ENCODE results near the gene AADAT.
A peak's percentile ranks its signal among the peaks of the same experiment; 100 is the strongest.
"Not testable (repeated sequence)": the region's sequence is repeated elsewhere in the genome, so short reads cannot be mapped to it uniquely, and the experiment has no call there.

Gene AADAT

DNA sequence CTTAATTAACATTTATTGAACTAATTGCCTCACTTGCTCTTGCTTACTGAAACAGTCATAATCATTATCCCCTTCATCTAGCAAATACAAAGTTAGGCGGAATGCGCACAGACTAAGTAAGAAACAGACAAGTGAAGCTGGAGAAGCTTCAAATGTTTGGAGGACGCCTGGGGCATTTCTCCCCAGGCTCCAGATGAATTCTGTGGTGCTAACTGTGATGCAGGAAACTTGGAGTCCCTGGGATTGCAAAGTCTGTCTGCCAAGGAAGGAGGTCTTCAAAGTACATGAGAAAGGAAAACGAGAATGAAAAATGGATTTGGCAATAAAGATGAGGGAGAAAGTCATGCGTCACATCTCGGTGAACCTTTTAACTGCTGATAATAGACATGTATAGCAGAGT is 40.0 kb downstream of the AADAT start:
- Histone ChIP-seq H3K27ac (ENCODE audit: low read depth, low read length) (no peak overlapping the region), H3K36me3 (ENCODE audit: insufficient read depth, low read length) (no peaks in the 10 kb centered on the region), H3K4me1 (ENCODE audit: insufficient read depth, low read length) (no peaks in the 10 kb centered on the region), H3K9ac (ENCODE audit: low read length) (no peak overlapping the region), H3K9me3 (ENCODE audit: low read length) (no peaks in the 10 kb centered on the region), H3K27me3 (ENCODE audit: control insufficient read depth in 1 of 2, insufficient read depth in 2 of 2, low read length in 2 of 2) (no peaks in the 10 kb centered on the region), H3K4me3 (ENCODE audit: low read depth in 1 of 2, low read length in 2 of 2) (no peak overlapping the region)

GRCh38 chr4:170047771-170048354 is 41.9 kb downstream of the AADAT start:
- no peak overlapping the region for H3K9ac ChIP-seq (ENCODE audit: low read length)
- no peak overlapping the region for H3K27ac ChIP-seq (ENCODE audit: low read depth, low read length)
- no peak overlapping the region for H3K4me3 ChIP-seq (ENCODE audit: low read depth in 1 of 2, low read length in 2 of 2)
- H3K9me3 ChIP-seq (ENCODE audit: low read length), result no peaks in the 10 kb centered on the region
- H3K27me3 ChIP-seq (ENCODE audit: control insufficient read depth in 1 of 2, insufficient read depth in 2 of 2, low read length in 2 of 2), result no peaks in the 10 kb centered on the region
- H3K4me1 ChIP-seq (ENCODE audit: insufficient read depth, low read length), result no peaks in the 10 kb centered on the region
- no peaks in the 10 kb centered on the region for H3K36me3 ChIP-seq (ENCODE audit: insufficient read depth, low read length)

- not testable (repeated sequence) for H3K27me3 ChIP-seq (ENCODE audit: control insufficient read depth in 1 of 2, insufficient read depth in 2 of 2, low read length in 2 of 2); H3K36me3 ChIP-seq (ENCODE audit: insufficient read depth, low read length); H3K9ac ChIP-seq (ENCODE audit: low read length); H3K9me3 ChIP-seq (ENCODE audit: low read length); H3K4me3 ChIP-seq (ENCODE audit: low read depth in 1 of 2, low read length in 2 of 2); H3K4me1 ChIP-seq (ENCODE audit: insufficient read depth, low read length); H3K27ac ChIP-seq (ENCODE audit: low read depth, low read length)
Observed at GRCh38 chr4:170046156-170046555, 43.6 kb downstream of the AADAT start.

- Histone ChIP-seq H3K9ac (ENCODE audit: low read length) (no peak overlapping the region), H3K36me3 (ENCODE audit: insufficient read depth, low read length) (no peaks in the 10 kb centered on the region), H3K4me1 (ENCODE audit: insufficient read depth, low read length) (no peaks in the 10 kb centered on the region), H3K27ac (ENCODE audit: low read depth, low read length) (no peak overlapping the region), H3K9me3 (ENCODE audit: low read length) (no peaks in the 10 kb centered on the region), H3K27me3 (ENCODE audit: control insufficient read depth in 1 of 2, insufficient read depth in 2 of 2, low read length in 2 of 2) (no peaks in the 10 kb centered on the region), H3K4me3 (ENCODE audit: low read depth in 1 of 2, low read length in 2 of 2) (no peak overlapping the region)
Observed at GRCh38 chr4:170040031-170040680, 49.6 kb downstream of the AADAT start.

GRCh38 chr4:170038769-170039168 is 51.0 kb downstream of the AADAT start:
- no peaks in the 10 kb centered on the region for H3K27me3 ChIP-seq (ENCODE audit: control insufficient read depth in 1 of 2, insufficient read depth in 2 of 2, low read length in 2 of 2)
- no peak overlapping the region for H3K9ac ChIP-seq (ENCODE audit: low read length)

GRCh38 chr4:170038232-170038631 is 51.5 kb downstream of the AADAT start:
- Histone ChIP-seq H3K9me3 (ENCODE audit: low read length) (no peaks in the 10 kb centered on the region), H3K36me3 (ENCODE audit: insufficient read depth, low read length) (no peaks in the 10 kb centered on the region), H3K4me3 (ENCODE audit: low read depth in 1 of 2, low read length in 2 of 2) (no peak overlapping the region), H3K9ac (ENCODE audit: low read length) (no peak overlapping the region), H3K27ac (ENCODE audit: low read depth, low read length) (no peak overlapping the region), H3K27me3 (ENCODE audit: control insufficient read depth in 1 of 2, insufficient read depth in 2 of 2, low read length in 2 of 2) (no peaks in the 10 kb centered on the region), H3K4me1 (ENCODE audit: insufficient read depth, low read length) (no peaks in the 10 kb centered on the region)

More at GRCh38 chr4:170038769-170039168, 51.0 kb downstream of the AADAT start:
- no peak overlapping the region for H3K4me3 ChIP-seq (ENCODE audit: low read depth in 1 of 2, low read length in 2 of 2)
- no peaks in the 10 kb centered on the region for H3K4me1 ChIP-seq (ENCODE audit: insufficient read depth, low read length)
- no peaks in the 10 kb centered on the region for H3K36me3 ChIP-seq (ENCODE audit: insufficient read depth, low read length)
- H3K27ac ChIP-seq (ENCODE audit: low read depth, low read length), result no peak overlapping the region
- no peaks in the 10 kb centered on the region for H3K9me3 ChIP-seq (ENCODE audit: low read length)

DNA sequence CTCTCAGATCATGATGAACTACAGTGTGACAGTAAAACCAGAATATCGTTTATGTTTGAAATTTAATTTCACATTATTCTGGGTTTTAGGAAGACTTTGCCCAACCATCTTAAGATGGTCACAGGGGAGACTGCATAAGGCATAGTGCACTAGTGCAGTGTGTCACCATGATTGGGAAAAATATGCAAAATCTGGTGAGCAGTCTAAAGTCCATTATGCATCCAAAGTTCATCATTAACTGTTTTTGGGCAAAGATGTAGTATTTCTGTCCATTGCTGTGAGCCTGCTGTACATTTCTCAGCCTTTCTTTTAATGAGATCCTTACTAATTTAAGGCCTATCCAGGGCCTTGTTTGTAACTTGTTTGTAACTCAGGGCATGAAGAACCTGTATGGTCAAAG is 52.3 kb downstream of the AADAT start:
- Histone ChIP-seq H3K27ac (ENCODE audit: low read depth, low read length) (no peak overlapping the region), H3K36me3 (ENCODE audit: insufficient read depth, low read length) (no peaks in the 10 kb centered on the region), H3K9me3 (ENCODE audit: low read length) (no peaks in the 10 kb centered on the region), H3K4me1 (ENCODE audit: insufficient read depth, low read length) (no peaks in the 10 kb centered on the region), H3K4me3 (ENCODE audit: low read depth in 1 of 2, low read length in 2 of 2) (no peak overlapping the region), H3K9ac (ENCODE audit: low read length) (no peak overlapping the region), H3K27me3 (ENCODE audit: control insufficient read depth in 1 of 2, insufficient read depth in 2 of 2, low read length in 2 of 2) (no peaks in the 10 kb centered on the region)

DNA sequence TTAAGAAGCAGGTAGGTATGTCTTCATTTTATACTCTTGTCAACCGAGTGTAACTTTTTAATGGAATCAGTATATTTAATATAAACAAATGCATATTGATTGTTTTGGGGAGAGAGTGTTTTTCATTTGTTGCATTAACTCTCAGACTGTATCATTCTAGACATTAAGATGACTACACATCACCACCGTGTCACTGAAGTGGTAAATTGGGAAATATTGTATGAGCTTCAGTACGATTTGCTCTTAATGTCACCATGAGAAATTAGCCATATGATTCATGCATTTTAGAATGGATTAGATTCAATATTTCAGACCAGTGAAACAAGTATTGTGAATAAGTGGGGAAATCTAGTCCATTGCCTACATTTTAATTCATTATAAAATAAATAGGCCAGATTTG is 53.9 kb downstream of the AADAT start:
- Histone ChIP-seq H3K27ac (ENCODE audit: low read depth, low read length) (no peak overlapping the region), H3K4me3 (ENCODE audit: low read depth in 1 of 2, low read length in 2 of 2) (no peak overlapping the region), H3K9me3 (ENCODE audit: low read length) (no peaks in the 10 kb centered on the region), H3K36me3 (ENCODE audit: insufficient read depth, low read length) (no peaks in the 10 kb centered on the region), H3K27me3 (ENCODE audit: control insufficient read depth in 1 of 2, insufficient read depth in 2 of 2, low read length in 2 of 2) (no peaks in the 10 kb centered on the region), H3K4me1 (ENCODE audit: insufficient read depth, low read length) (no peaks in the 10 kb centered on the region), H3K9ac (ENCODE audit: low read length) (no peak overlapping the region)

GRCh38 chr4:170035231-170035630 is 54.5 kb downstream of the AADAT start:
- no peak overlapping the region for H3K27ac ChIP-seq (ENCODE audit: low read depth, low read length)
- H3K9me3 ChIP-seq (ENCODE audit: low read length), result no peaks in the 10 kb centered on the region
- no peak overlapping the region for H3K4me3 ChIP-seq (ENCODE audit: low read depth in 1 of 2, low read length in 2 of 2)
- no peaks in the 10 kb centered on the region for H3K27me3 ChIP-seq (ENCODE audit: control insufficient read depth in 1 of 2, insufficient read depth in 2 of 2, low read length in 2 of 2)
- H3K4me1 ChIP-seq (ENCODE audit: insufficient read depth, low read length), result no peaks in the 10 kb centered on the region
- no peak overlapping the region for H3K9ac ChIP-seq (ENCODE audit: low read length)
- no peaks in the 10 kb centered on the region for H3K36me3 ChIP-seq (ENCODE audit: insufficient read depth, low read length)

GRCh38 chr4:170033999-170034398 is 55.8 kb downstream of the AADAT start:
- Histone ChIP-seq H3K9ac (ENCODE audit: low read length) (no peak overlapping the region), H3K27me3 (ENCODE audit: control insufficient read depth in 1 of 2, insufficient read depth in 2 of 2, low read length in 2 of 2) (no peaks in the 10 kb centered on the region), H3K4me3 (ENCODE audit: low read depth in 1 of 2, low read length in 2 of 2) (no peak overlapping the region), H3K9me3 (ENCODE audit: low read length) (no peaks in the 10 kb centered on the region), H3K27ac (ENCODE audit: low read depth, low read length) (no peak overlapping the region), H3K4me1 (ENCODE audit: insufficient read depth, low read length) (no peaks in the 10 kb centered on the region), H3K36me3 (ENCODE audit: insufficient read depth, low read length) (no peaks in the 10 kb centered on the region)

DNA sequence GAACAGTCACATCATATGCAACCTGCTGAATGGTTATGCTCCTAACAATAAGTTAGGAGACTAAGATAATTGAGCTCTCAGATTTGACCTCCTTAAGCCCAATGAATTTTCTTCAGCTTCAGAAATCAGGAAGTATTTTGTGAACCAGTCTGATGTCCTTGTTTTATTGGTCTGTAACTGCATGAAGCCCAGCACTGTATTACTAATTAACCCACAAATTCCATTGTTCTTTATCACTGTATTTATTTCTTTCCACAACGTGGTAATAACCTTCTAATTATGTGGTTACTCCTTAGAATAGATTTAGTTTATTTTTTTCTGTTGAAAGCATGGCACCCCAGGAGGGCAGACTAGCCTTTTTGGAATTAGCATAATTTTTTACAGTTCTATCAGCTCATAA is 59.6 kb downstream of the AADAT start:
- H3K4me3 ChIP-seq (ENCODE audit: low read depth in 1 of 2, low read length in 2 of 2), result no peak overlapping the region
- no peaks in the 10 kb centered on the region for H3K27me3 ChIP-seq (ENCODE audit: control insufficient read depth in 1 of 2, insufficient read depth in 2 of 2, low read length in 2 of 2)
- no peaks in the 10 kb centered on the region for H3K4me1 ChIP-seq (ENCODE audit: insufficient read depth, low read length)
- no peak overlapping the region for H3K9ac ChIP-seq (ENCODE audit: low read length)
- H3K27ac ChIP-seq (ENCODE audit: low read depth, low read length), result no peak overlapping the region
- H3K36me3 ChIP-seq (ENCODE audit: insufficient read depth, low read length), result no peaks in the 10 kb centered on the region
- no peaks in the 10 kb centered on the region for H3K9me3 ChIP-seq (ENCODE audit: low read length)

GRCh38 chr4:170027181-170027829 is 62.5 kb downstream of the AADAT start:
- Histone ChIP-seq H3K4me3 (ENCODE audit: low read depth in 1 of 2, low read length in 2 of 2) (peak overlapping the region; percentile 88 to 95), H3K36me3 (ENCODE audit: insufficient read depth, low read length) (no peaks in the 10 kb centered on the region), H3K27me3 (ENCODE audit: control insufficient read depth in 1 of 2, insufficient read depth in 2 of 2, low read length in 2 of 2) (no peaks in the 10 kb centered on the region), H3K27ac (ENCODE audit: low read depth, low read length) (peak overlapping the region; percentile 92), H3K9ac (ENCODE audit: low read length) (no peak overlapping the region), H3K9me3 (ENCODE audit: low read length) (no peaks in the 10 kb centered on the region), H3K4me1 (ENCODE audit: insufficient read depth, low read length) (no peaks in the 10 kb centered on the region)
